RWPE1 (cell line): ENCODE data around the gene FOXP4.
A peak's percentile ranks its signal among the peaks of the same experiment; 100 is the strongest.

Experiments
- CTCF ChIA-PET: fragments of 350-600 bp; sonication (Branson Sonifier 250); formaldehyde crosslinking; extraction: SDS; loops from one replicate; lab custom pipeline; 2021; lab: Yijun Ruan, JAX
- POLR2A ChIA-PET: fragments of 400-600 bp; formaldehyde crosslinking; extraction: SDS; loops from one replicate; lab custom pipeline; 2020; ENCODE audit warnings: antibody characterized with exemption; ENCODE audit not compliant: low non-redundant PET; lab: Yijun Ruan, JAX
- DNase-seq: peaks from one replicate; pipeline ENCODE4 v3.0.0; 2012; ENCODE audit warnings: low spot score
- H3K27ac ChIP-seq: fragments of 450-650 bp; 2 replicates; pipeline ENCODE4 v1.5.1; 2017
- TF ChIP-seq, protein P1 (sequence below): fragments of 450-650 bp; conservative IDR thresholded peaks from 2 replicates; pipeline ENCODE4 v1.5.1; 2017; ENCODE audit warnings: low read depth, mild to moderate bottlenecking

Gene FOXP4

DNA sequence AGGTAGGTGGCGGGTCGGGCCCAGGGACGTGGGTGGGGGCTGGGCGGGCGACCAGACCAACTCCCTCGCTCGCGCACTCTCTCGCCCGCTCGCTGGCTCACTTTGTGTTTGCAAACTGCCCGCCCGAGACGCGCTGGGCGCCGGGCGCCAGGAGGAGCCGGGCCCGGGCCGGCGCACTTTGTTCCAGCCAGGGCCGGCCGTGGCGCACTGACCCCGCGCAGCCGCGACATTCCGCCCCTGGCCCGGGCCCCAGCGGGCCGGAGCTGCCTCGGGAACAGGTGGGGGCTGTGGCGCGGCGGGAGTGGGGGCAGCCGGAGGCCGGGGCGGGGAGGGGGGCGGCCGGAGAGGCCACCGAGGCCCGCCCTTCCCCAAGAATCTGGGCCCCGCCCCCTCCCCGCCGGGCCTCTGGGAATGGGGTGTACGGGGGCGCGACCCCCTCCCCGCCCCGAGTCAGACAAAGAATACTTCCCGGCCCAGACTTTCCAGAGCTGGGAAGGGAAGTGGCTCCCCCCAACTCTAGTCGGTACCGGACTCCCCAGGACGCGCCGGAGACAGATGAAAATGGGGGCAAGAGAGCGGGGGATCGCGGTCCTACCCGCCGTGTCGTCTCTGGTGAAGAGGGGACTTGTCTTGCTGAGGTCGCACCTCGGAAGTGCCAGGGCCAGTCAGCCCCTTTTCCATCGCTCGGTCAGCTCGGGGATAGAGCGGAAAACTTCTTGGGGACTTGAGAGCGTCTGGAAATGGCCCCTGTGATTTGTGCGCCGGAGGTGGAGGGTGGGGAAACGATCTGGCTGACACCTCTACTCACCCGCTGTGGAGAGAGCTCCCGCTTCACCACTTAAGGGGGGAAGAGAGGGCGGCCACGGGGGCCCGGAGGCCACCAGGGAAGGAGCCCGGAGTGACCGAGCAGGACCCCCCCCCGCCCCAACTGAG is 951 bp downstream of the FOXP4 start:
- peak; percentile 19 for DNase-seq
- ChIA-PET CTCF (interaction anchor here (1.3 to 1.6 kb wide), 2 partner anchors 90 to 179 kb away, joined by 4 to 5 read pairs; no protein-coding TSS in a partner anchor), POLR2A (no interaction called here)
- peak overlapping the region; percentile 89 for H3K27ac ChIP-seq
- TF ChIP-seq, protein P1, sequence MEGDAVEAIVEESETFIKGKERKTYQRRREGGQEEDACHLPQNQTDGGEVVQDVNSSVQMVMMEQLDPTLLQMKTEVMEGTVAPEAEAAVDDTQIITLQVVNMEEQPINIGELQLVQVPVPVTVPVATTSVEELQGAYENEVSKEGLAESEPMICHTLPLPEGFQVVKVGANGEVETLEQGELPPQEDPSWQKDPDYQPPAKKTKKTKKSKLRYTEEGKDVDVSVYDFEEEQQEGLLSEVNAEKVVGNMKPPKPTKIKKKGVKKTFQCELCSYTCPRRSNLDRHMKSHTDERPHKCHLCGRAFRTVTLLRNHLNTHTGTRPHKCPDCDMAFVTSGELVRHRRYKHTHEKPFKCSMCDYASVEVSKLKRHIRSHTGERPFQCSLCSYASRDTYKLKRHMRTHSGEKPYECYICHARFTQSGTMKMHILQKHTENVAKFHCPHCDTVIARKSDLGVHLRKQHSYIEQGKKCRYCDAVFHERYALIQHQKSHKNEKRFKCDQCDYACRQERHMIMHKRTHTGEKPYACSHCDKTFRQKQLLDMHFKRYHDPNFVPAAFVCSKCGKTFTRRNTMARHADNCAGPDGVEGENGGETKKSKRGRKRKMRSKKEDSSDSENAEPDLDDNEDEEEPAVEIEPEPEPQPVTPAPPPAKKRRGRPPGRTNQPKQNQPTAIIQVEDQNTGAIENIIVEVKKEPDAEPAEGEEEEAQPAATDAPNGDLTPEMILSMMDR = no peak

DNA sequence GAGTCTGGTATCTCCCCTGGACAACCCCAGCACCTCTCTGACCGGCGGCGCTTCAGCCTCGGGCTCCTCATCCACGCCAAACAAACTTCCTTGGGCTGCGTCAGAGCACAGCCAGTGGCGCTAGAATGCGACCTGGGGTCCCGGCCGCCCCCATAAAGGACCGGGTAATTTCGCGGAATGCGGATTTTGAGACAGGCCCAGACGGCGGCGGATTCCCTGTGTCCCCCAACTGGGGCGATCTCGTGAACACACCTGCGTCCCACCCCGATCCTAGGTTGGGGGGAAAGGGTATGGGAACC is 1.6 kb downstream of the FOXP4 start:
- TF ChIP-seq, protein P1 = no peak
- DNase-seq = no peak
- H3K27ac ChIP-seq = peak overlapping the region; percentile 89; the same call in 1 of the 2 replicates
- ChIA-PET CTCF (interaction anchor here (1.3 to 1.6 kb wide), 2 partner anchors 91 to 180 kb away, joined by 4 to 5 read pairs; no protein-coding TSS in a partner anchor), POLR2A (no interaction called here)

DNA sequence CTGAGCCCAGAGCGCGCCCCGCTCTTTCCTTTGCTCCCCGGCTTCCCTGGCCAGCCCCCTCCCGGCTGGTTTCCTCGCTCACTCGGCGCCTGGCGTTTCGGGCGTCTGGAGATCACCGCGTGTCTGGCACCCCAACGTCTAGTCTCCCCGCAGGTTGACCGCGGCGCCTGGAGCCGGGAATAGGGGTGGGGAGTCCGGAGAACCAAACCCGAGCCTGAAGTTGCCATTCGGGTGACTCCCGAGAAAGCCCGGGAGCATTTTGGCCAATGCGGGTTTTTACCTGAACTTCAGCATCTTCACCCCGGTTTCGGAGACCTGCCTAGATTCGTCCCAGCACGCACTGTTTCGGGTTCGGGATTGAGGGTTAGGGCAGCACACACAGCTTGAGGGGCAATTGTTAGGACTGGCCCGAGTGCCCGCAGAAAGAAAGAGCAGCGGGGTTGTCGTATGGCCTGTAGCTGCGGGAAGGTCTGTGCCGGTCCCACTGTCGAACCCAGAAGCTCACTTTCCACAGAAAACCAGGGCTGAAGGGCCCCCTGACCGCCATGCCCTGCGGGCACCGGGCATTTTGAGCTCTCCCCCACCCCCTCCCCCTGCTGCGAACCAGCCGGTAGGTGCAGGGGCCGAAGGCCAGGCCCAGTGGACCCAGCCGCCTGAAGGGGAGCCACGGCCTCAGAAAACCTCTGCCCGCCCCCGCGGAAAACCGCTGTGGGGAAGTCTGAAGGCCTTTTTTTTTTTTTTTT is 2.1 kb downstream of the FOXP4 start:
- ChIA-PET POLR2A (no interaction called here), CTCF (interaction anchor here (1.3 to 1.6 kb wide), 2 partner anchors 91 to 180 kb away, joined by 4 to 5 read pairs; no protein-coding TSS in a partner anchor)
- TF ChIP-seq, protein P1 = no peak
- H3K27ac ChIP-seq = no peak overlapping the region
- no peak for DNase-seq

DNA sequence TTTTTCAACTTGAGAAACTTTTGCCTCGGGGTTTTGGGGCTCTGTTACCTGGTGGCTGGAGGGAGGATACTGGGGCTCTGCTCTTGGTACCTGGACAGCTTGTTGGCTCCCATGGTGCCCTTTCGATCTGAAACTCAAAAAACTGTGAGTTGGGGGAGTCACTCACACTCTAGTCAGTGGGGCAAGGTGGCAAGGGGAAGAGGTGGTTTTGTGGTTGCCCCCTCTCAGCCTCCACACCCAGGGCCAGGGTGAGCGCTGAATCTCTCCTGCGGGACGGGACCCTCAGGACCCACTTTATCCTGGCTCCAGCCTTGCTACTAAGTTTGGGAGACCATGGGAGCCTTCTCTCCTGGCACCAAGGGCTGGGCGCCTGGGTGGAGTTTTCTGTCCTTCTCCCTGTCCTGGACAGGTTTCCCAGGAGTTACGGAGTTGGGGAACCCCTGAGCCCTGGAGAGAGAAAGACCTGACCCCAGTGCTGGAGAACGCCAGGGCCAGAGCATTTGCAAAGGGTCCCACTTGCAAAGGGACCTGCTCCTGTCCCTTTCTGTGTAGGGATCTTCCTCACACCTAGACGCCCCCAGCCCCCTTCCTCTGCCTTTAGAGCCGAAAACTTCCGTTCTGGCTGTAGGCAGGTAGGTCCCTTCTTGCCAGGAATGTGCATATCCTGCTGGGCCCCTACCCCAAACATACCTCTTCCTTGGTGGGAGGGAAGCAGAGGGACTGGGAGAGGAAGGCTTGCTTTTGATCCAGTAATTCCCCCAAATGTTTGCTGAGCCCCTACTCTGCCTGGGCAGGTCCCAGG is 2.9 kb downstream of the FOXP4 start:
- no peak overlapping the region for H3K27ac ChIP-seq
- no peak for DNase-seq
- ChIA-PET CTCF (no interaction called here), POLR2A (no interaction called here)
- TF ChIP-seq, protein P1 = no peak

DNA sequence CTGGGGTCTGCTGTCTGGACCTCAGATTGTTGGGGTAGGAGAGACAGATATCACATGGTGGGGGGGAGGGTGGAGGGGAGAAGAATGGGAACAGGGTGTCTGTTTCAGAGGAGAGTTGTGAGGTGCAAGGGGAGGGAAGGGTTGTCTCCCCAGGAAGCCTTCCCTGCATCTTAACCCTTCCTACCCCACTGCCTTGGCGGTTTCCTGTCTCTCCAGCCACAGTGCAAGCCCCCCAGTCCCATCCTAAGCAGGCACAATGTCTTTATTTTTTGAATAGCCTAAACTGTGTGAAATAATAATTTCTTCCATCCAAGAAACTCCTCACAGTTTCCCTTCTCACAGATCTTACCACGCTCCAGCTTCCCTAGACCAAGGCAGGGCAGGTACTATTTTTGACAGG is 3.5 kb downstream of the FOXP4 start:
- DNase-seq = no peak
- H3K27ac ChIP-seq = no peak overlapping the region
- ChIA-PET POLR2A (no interaction called here), CTCF (no interaction called here)
- TF ChIP-seq, protein P1 = no peak
